Gastroesophageal sphincter (tissue), 3 donors: ENCODE results near the gene C1orf185.

Source experiments
- CTCF ChIP-seq, 4 experiments: fragments of 200-600 bp in 2 of 4; fragments of 450-650 bp in 2 of 4; sonication (generic) in 1 of 4; IDR thresholded peaks; one replicate each; pipeline ENCODE4 v1.5.1; 2017 to 2019; ENCODE audit warnings: antibody characterized with exemption in 4 of 4, mild to moderate bottlenecking in 2 of 4, moderate library complexity in 2 of 4
- EP300 ChIP-seq: sonication (generic); formaldehyde crosslinking; IDR thresholded peaks from one replicate; pipeline ENCODE4 v1.6.1; 2017; ENCODE audit warnings: antibody characterized with exemption, mild to moderate bottlenecking

- no peak for TF ChIP-seq EP300
- TF ChIP-seq CTCF (IDR thresholded peaks at IDR 0.05): no peak
Measured at GRCh38 chr1:51070011-51070410, 32.0 kb upstream of the C1orf185 start.
